ENCODE data around the gene LTBP1.
"Not testable (repeated sequence)": the region's sequence is repeated elsewhere in the genome, so short reads cannot be mapped to it uniquely, and the experiment has no call there.

LTBP1 gene

GRCh38 chr2:32965523-32966171 is 18.9 kb downstream of the LTBP1 start:
- DNase-seq = no peak

GRCh38 chr2:32969444-32970162 is 22.9 kb downstream of the LTBP1 start:
- no peak for DNase-seq

- DNase-seq = not testable (repeated sequence)
Measured at GRCh38 chr2:32973772-32974171, 27.0 kb downstream of the LTBP1 start.

- DNase-seq = no peak
Measured at GRCh38 chr2:32976409-32977063, 29.8 kb downstream of the LTBP1 start.

- no peak for DNase-seq
Measured at GRCh38 chr2:32977228-32977758, 30.5 kb downstream of the LTBP1 start.

GRCh38 chr2:32981612-32982011 is 34.9 kb downstream of the LTBP1 start:
- DNase-seq = no peak

- DNase-seq = not testable (repeated sequence)
Measured at GRCh38 chr2:32983193-32983924, 36.6 kb downstream of the LTBP1 start.

- DNase-seq = no peak
Measured at GRCh38 chr2:32986480-32986879, 39.7 kb downstream of the LTBP1 start.

GRCh38 chr2:32988525-32988924 is 41.8 kb downstream of the LTBP1 start:
- DNase-seq = no peak

GRCh38 chr2:32990556-32990955 is 43.8 kb downstream of the LTBP1 start:
- no peak for DNase-seq

GRCh38 chr2:32991091-32991845 is 44.5 kb downstream of the LTBP1 start:
- no peak for DNase-seq

- no peak for DNase-seq
Measured at GRCh38 chr2:32993005-32993539, 46.3 kb downstream of the LTBP1 start.

- no peak for DNase-seq
Measured at GRCh38 chr2:32997705-32998104, 51.0 kb downstream of the LTBP1 start.

- no peak for DNase-seq
Measured at GRCh38 chr2:33000986-33001385, 54.2 kb downstream of the LTBP1 start.

- no peak for DNase-seq
Measured at GRCh38 chr2:33001823-33002222, 55.1 kb downstream of the LTBP1 start.

- no peak for DNase-seq
Measured at GRCh38 chr2:33002863-33003262, 56.1 kb downstream of the LTBP1 start.

GRCh38 chr2:33005057-33005456 is 58.3 kb downstream of the LTBP1 start:
- no peak for DNase-seq

GRCh38 chr2:33008716-33009115 is 62.0 kb downstream of the LTBP1 start:
- no peak for DNase-seq

- DNase-seq = no peak
Measured at GRCh38 chr2:33009249-33009648, 62.5 kb downstream of the LTBP1 start.

GRCh38 chr2:33011373-33011772 is 64.6 kb downstream of the LTBP1 start:
- DNase-seq = no peak

GRCh38 chr2:33011941-33012340 is 65.2 kb downstream of the LTBP1 start:
- DNase-seq = no peak

GRCh38 chr2:33013684-33014110 is 66.9 kb downstream of the LTBP1 start:
- no peak for DNase-seq
